ENCODE results near the gene IL17RC. TPM values are rescaled to one million over a fixed set of nuclear protein-coding genes. Genes with fewer than 3 reads are reported as not detected.

IL17RC gene
- total RNA-seq, 4 donors from 2014 or later = 60.4 to 68.4 (median 65.1) TPM

DNA sequence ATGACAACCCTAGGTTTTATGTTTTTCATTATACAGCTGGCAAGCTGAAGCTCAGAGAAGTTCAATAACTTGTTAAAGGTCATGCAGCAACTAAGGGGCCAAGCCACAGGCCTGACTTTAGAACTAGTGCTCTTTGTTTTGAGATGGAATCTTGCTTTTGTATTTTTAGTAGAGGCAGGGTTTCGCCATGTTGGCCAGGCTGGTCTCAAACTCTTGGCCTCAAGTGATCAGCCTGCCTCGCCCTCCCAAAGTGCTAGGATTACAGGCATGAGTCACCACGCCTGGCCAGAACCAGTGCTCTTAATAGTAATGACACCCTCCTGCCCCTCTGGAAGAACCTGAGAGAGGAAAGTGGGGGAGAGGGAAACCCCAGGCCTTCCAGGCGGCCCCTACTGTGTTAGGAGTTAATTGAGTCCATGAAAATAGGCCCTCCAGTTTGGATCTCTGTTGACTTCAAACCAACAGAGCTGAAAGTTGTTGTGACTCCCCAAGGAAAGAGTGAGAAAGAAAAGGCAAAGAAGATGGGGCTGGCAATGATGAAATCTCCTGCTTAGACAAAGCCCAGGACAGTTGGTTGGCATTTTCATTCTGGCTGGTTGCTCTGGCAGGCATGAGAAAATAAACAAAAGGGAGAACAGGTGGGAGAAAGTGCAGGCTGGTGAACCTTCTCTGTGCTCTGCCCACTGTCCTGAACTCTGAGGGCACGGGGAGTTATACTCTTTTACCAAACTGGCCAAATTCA is 38.9 kb downstream of the IL17RC start:
- WGBS, 2 donors = 70 to 72% methylated on average over 5 of the region's 5 CpGs
- no peak for DNase-seq (ENCODE audit: low spot score in 2 of 2)
- H3K36me3 ChIP-seq = peaks cover 0 to 17% (median 0%) of the 10 kb centered on the region in 3 donors
- peaks cover 0 to 26% (median 10%) of the 10 kb centered on the region in 4 donors for H3K4me1 ChIP-seq
- no peak for TF ChIP-seq POLR2A (IDR thresholded peaks at IDR 0.05)
- TF ChIP-seq EP300 (IDR thresholded peaks at IDR 0.05) = no peak
- no peak for TF ChIP-seq CTCF (IDR thresholded peaks at IDR 0.05)
- H3K27ac ChIP-seq = no peak overlapping the region
- H3K4me3 ChIP-seq = no peak overlapping the region
- H3K9me3 ChIP-seq = no peaks in the 10 kb centered on the region
- no peaks in the 10 kb centered on the region for H3K27me3 ChIP-seq

- no peaks in the 10 kb centered on the region for H3K27me3 ChIP-seq
- no peak for DNase-seq (ENCODE audit: low spot score in 2 of 2)
- no peaks in the 10 kb centered on the region for H3K9me3 ChIP-seq
- 44 to 45% methylated on average over 5 of the region's 5 CpGs for WGBS, 2 donors
- no peak overlapping the region for H3K27ac ChIP-seq
- H3K4me3 ChIP-seq = no peak overlapping the region
- no peak for TF ChIP-seq POLR2A (IDR thresholded peaks at IDR 0.05)
- TF ChIP-seq CTCF (IDR thresholded peaks at IDR 0.05) = no peak
- TF ChIP-seq EP300 (IDR thresholded peaks at IDR 0.05) = no peak
- peaks cover 0 to 30% (median 0%) of the 10 kb centered on the region in 3 donors for H3K36me3 ChIP-seq
- H3K4me1 ChIP-seq = peaks cover 0 to 15% (median 3%) of the 10 kb centered on the region in 4 donors
Measured at GRCh38 chr3:9957214-9957613, 40.3 kb downstream of the IL17RC start.

DNA sequence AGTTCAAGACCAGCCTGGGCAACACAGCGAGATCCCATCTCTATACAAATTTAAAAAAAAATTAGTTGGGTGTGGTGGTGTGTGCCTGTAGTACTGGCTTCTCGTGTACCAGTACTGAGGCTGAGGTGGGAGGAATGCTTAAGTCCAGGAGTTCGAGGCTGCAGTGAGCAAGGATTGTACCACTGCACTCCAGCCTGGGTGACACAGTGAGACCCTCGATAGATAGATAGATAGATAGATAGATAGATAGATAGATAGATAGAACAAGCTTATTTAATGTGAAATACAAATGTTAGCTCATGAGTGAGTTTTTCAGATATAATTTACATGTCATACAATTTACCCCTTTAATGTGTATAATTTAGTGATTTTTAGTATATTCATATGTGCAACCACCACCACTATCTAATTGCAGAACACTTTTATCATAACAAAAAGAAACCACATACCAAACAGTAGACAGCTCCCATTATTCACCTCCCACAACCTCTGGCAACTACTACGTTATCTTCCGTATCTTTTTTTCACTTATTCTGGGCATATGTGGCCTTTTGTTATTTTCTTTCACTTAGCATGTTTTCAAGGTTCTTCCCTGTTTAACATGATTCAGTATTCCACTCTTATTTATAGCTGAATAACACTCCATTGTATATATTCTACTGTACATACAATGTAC is 48.4 kb downstream of the IL17RC start:
- WGBS, 2 donors = 83 to 85% methylated on average over 6 of the region's 6 CpGs
- H3K4me1 ChIP-seq = no peaks in the 10 kb centered on the region
- H3K27me3 ChIP-seq = no peaks in the 10 kb centered on the region
- H3K9me3 ChIP-seq = no peaks in the 10 kb centered on the region
- H3K27ac ChIP-seq = no peak overlapping the region
- DNase-seq (ENCODE audit: low spot score in 2 of 2) = no peak
- TF ChIP-seq EP300 (IDR thresholded peaks at IDR 0.05) (no peak), CTCF (IDR thresholded peaks at IDR 0.05) (no peak), POLR2A (IDR thresholded peaks at IDR 0.05) (no peak)
- H3K36me3 ChIP-seq = peaks cover 0 to 94% (median 20%) of the 10 kb centered on the region in 3 donors
- H3K4me3 ChIP-seq = no peak overlapping the region

DNA sequence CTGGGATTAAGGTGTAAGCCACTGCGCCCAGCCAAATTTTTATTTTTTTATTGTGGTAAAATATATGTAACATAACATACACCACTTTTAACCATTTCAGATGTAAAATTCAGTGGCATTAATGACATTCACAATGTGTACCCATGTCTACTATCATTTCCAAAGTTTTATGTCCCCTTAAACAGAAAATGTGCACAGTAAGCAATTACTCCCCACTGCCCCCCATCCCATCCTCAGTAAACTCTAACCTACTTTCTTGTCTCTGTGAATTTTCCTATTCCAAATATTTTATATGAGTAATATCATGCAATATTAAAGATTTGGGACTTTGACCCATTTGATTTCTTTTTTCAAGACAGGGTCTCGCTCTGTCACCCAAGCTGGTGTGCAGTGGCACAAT is 49.9 kb downstream of the IL17RC start:
- Histone ChIP-seq H3K27ac (no peak overlapping the region), H3K27me3 (no peaks in the 10 kb centered on the region), H3K36me3 (peaks cover 0 to 96% (median 33%) of the 10 kb centered on the region in 3 donors), H3K9me3 (no peaks in the 10 kb centered on the region), H3K4me1 (no peaks in the 10 kb centered on the region), H3K4me3 (no peak overlapping the region)
- TF ChIP-seq EP300 (IDR thresholded peaks at IDR 0.05) (no peak), POLR2A (IDR thresholded peaks at IDR 0.05) (no peak), CTCF (IDR thresholded peaks at IDR 0.05) (no peak)
- DNase-seq (ENCODE audit: low spot score in 2 of 2) = no peak
- 93 to 95% methylated on average over 2 of the region's 2 CpGs for WGBS, 2 donors

- Histone ChIP-seq H3K4me1 (no peaks in the 10 kb centered on the region), H3K4me3 (no peak overlapping the region), H3K27ac (no peak overlapping the region), H3K9me3 (no peaks in the 10 kb centered on the region), H3K27me3 (no peaks in the 10 kb centered on the region), H3K36me3 (peaks cover 2 to 95% (median 48%) of the 10 kb centered on the region in 3 donors)
- TF ChIP-seq POLR2A (IDR thresholded peaks at IDR 0.05) (no peak), EP300 (IDR thresholded peaks at IDR 0.05) (no peak), CTCF (IDR thresholded peaks at IDR 0.05) (no peak)
- 93 to 94% methylated on average over 4 of the region's 4 CpGs for WGBS, 2 donors
- DNase-seq (ENCODE audit: low spot score in 2 of 2) = no peak
Measured at GRCh38 chr3:9969632-9970019, 52.7 kb downstream of the IL17RC start.
